GM10266 (cell line): ENCODE measurements around the gene IGLL5.

Experiments
- DNase-seq: peaks from one replicate; pipeline ENCODE4 v3.0.0; 2012; ENCODE audit errors: extremely low spot score
- TF ChIP-seq, protein P1 (sequence below): IDR thresholded peaks from 2 replicates; pipeline ENCODE4 v1.5.1; 2012; ENCODE audit warnings: mild to moderate bottlenecking, low read depth; ENCODE audit not compliant: control insufficient read depth, insufficient read depth; ENCODE audit errors: missing control alignments

IGLL5 gene

DNA sequence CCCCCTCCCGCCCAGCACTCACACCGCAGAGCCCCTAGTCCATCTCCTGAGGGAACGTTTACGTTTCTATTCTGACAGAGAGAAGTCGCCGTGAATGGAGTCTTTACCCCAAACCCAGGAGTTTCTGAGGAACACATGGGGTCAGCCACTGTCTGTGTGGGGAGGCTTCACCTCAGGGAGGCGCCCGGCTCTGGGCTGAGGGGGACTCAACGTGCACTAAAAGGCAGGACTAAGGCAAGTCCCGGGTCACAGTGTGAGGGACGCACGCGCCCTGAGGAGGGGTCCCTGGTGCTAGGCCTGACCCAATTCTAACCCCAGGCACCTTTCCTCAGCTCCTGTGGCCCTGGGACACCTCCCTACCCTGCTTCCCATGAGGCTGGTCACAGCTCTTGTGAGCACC lies 32.5 kb upstream of the IGLL5 start:
- no peak for DNase-seq
- TF ChIP-seq, protein P1, sequence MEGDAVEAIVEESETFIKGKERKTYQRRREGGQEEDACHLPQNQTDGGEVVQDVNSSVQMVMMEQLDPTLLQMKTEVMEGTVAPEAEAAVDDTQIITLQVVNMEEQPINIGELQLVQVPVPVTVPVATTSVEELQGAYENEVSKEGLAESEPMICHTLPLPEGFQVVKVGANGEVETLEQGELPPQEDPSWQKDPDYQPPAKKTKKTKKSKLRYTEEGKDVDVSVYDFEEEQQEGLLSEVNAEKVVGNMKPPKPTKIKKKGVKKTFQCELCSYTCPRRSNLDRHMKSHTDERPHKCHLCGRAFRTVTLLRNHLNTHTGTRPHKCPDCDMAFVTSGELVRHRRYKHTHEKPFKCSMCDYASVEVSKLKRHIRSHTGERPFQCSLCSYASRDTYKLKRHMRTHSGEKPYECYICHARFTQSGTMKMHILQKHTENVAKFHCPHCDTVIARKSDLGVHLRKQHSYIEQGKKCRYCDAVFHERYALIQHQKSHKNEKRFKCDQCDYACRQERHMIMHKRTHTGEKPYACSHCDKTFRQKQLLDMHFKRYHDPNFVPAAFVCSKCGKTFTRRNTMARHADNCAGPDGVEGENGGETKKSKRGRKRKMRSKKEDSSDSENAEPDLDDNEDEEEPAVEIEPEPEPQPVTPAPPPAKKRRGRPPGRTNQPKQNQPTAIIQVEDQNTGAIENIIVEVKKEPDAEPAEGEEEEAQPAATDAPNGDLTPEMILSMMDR = no peak

GRCh38 chr22:22855617-22856308 lies 31.9 kb upstream of the IGLL5 start:
- DNase-seq = peak; percentile 16
- TF ChIP-seq, protein P1 = peak; percentile 55

DNA sequence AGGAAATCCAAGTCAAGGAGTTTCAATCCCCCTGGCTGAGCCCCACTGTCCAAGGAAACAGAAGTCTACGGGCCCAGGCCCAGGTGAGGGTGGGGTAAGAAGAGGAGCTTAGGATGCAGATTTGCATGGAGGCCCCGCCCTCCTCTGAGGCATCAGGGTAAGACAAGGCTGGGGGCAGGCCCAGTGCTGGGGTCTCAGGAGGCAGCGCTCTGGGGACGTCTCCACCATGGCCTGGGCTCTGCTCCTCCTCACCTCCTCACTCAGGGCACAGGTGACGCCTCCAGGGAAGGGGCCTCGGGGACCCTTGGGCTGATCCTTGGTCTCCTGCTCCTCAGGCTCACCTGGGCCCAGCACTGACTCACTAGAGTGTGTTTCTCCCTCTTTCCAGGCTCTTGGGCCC lies 31.3 kb upstream of the IGLL5 start:
- TF ChIP-seq, protein P1 = no peak
- DNase-seq = no peak

DNA sequence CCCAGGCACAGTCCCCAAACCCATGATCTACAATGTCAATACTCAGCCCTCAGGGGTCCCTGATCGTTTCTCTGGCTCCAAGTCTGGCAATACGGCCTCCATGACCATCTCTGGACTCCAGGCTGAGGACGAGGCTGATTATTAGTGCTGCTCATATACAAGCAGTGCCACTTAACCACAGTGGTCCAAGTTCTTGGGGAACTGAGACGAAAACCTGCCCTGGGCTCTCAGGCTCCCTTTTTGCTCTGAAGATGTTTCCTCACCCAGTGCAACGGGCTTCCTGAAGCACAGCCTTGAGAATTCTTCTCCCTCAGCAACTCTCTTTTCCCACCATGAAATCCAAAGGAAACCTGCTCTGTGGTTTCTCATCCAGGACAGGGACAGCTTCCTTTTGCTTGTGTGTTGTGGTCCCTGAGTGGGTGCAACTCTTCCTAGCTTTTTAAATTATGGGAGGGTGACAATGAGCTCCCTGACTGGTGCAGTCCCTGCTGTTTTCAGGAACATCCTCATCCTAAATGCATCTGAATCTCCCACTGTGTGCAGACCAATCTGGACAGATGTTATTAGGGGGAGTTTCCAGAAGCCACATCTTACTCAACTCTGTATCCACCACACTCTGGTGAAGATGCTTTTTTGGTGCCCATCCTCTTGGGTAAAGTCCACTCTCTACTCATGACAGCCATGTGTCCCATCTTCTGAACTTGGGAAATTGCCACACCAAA lies 30.6 kb upstream of the IGLL5 start:
- TF ChIP-seq, protein P1 = no peak
- DNase-seq = no peak

DNA sequence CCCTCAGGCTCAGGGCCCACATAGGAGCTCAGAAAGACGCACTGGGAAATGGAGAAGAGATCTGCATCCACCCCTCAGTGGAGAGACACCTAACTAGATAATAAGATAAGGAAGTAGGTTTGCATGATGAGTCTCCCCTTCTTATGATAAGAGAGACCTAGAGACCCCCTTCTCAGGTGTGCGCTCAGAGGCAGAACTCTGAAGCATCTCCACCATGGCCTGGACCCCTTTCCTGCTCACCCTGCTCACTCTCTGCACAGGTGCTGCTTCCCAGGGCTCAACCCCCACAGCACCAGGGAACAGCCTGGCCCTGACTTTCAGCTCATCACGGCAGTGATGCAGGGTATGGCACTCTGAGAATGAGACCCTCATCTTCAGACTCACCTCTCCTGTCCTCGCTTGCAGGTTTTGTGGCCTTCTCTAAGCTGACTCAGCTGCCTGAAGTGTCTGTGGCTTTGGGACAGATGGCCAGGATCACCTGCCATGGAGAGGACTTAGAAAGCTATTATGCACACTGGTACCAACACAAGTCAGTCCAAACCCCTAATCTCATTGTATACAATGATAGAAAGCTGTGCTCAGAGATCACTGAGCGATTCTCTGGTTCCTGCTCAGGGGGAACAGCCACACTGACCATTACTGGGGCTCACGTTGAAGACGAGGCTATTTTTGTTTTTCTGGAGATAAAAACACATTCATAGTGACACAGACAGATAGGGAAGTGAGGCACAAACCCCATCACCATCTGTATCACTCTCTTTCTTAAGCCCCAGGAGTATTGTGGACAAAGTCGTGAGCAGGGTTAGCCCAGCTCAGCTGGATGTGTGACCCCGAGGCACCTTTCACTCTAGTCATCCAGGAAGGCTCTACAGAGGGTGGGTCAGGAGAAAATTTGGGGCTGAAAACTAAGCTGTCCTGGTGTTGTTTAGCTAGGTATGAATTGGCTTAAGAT lies 29.7 kb upstream of the IGLL5 start:
- no peak for DNase-seq
- TF ChIP-seq, protein P1 = no peak

DNA sequence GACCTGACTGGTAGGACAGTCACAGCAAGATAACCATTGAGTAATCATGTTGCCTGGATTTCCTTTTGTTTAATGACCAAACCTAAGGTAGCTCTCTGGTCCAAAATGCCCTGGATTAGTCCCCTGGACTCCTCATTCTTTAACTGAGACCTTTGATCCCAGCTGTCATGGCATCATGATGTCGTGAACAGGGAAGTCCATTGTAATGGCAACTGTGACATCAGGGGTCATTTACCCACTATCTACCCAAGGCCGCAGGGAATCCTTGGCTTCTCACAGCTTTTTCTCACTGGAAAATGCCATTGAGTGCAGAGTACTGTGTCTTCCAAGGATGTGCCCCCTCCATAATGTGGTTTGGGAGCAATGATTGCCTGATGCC lies 29.1 kb upstream of the IGLL5 start:
- DNase-seq = no peak
- TF ChIP-seq, protein P1 = no peak
